BE2C (cell line): Measurements from ENCODE around the gene RNF19B.

ENCODE experiments used
- DNase-seq: peaks from one replicate; pipeline ENCODE4 v3.0.0-alpha.2; 2020
- H3K27me3 ChIP-seq: fragments of 250-450 bp; sonication (Bioruptor Pico); 2 replicates; pipeline ENCODE4 v1.5.1; 2020; ENCODE audit warnings: mild to moderate bottlenecking
- H3K36me3 ChIP-seq: fragments of 250-450 bp; sonication (Bioruptor Pico); 2 replicates; pipeline ENCODE4 v1.5.1; 2020; ENCODE audit warnings: mild to moderate bottlenecking
- H3K4me1 ChIP-seq: fragments of 250-450 bp; sonication (Bioruptor Pico); 2 replicates; pipeline ENCODE4 v1.5.1; 2020
- H3K4me3 ChIP-seq: 2 replicates; pipeline ENCODE4 v1.5.1; 2011; ENCODE audit warnings: low read depth, low read length
- H3K9me3 ChIP-seq: fragments of 250-450 bp; sonication (Bioruptor Pico); 2 replicates; pipeline ENCODE4 v1.5.1; 2020
- TF ChIP-seq, protein P1 (sequence below): IDR thresholded peaks from 2 replicates; pipeline ENCODE4 v1.5.1; 2012; ENCODE audit warnings: mild to moderate bottlenecking, low read depth, low read length

RNF19B gene

DNA sequence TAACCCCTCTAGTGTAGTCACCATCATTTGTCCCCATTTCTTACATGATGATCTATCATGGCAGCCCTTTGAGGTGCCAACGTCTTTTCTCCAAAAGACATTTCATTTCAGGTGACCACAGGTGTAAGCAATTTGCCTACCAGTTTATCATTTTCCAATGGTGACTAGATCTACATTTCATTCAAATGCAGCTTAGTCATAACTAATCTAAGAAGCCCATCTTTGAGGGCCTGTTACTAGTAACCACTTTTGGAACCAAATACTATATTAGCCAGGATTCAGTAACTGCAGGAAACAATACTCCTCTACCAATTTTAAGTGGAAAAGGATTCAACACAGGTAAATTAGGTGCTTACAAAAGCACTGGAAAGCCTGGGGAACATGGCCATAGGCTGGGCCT is 32.8 kb downstream of the RNF19B start:
- no peak overlapping the region for H3K4me3 ChIP-seq
- TF ChIP-seq, protein P1, sequence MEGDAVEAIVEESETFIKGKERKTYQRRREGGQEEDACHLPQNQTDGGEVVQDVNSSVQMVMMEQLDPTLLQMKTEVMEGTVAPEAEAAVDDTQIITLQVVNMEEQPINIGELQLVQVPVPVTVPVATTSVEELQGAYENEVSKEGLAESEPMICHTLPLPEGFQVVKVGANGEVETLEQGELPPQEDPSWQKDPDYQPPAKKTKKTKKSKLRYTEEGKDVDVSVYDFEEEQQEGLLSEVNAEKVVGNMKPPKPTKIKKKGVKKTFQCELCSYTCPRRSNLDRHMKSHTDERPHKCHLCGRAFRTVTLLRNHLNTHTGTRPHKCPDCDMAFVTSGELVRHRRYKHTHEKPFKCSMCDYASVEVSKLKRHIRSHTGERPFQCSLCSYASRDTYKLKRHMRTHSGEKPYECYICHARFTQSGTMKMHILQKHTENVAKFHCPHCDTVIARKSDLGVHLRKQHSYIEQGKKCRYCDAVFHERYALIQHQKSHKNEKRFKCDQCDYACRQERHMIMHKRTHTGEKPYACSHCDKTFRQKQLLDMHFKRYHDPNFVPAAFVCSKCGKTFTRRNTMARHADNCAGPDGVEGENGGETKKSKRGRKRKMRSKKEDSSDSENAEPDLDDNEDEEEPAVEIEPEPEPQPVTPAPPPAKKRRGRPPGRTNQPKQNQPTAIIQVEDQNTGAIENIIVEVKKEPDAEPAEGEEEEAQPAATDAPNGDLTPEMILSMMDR: no peak
- no peaks in the 10 kb centered on the region for H3K9me3 ChIP-seq
- no peaks in the 10 kb centered on the region for H3K36me3 ChIP-seq
- H3K4me1 ChIP-seq: no peaks in the 10 kb centered on the region
- no peaks in the 10 kb centered on the region for H3K27me3 ChIP-seq
- DNase-seq: no peak

DNA sequence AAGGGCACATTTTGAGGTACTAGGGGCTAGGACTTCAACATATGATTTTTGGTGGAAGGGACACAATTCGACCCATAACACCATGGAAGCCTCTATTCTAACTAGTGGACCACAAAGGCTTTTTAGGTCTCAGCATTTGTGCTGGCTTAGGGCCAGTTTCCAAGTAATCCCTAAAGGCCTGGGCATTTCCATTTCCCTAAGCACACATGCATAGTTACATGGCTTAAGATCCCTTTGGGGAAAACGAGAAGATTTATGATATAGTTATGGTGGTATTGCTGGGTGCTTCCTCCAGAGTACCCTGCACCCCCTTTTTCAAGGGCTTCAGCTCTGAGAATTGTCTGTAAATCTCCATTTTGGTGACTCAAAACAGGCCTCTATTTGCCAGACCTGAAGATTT is 35.2 kb downstream of the RNF19B start:
- TF ChIP-seq, protein P1: no peak
- no peak for DNase-seq
- Histone ChIP-seq H3K9me3 (no peaks in the 10 kb centered on the region), H3K36me3 (no peaks in the 10 kb centered on the region), H3K4me1 (no peaks in the 10 kb centered on the region), H3K4me3 (no peak overlapping the region), H3K27me3 (peaks cover 6% of the 10 kb centered on the region)

DNA sequence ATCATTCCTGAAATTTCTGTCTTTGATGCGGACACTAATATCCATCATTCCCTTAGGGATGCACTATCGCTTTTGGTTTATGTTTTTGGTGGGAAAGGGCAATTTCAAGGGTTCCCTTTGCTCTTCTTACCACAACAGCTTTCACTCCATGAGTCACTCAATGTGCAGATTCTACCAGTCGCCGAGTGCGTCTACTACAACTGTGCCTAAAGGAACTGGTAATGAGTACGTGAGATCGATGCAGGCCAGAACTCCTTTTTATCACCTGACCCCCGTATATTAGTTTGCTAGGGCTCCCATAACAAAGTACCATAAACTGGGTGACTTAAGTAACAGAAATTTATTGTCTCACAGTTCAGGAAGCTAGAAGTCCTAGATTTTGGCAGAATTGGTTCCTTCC is 35.9 kb downstream of the RNF19B start:
- H3K27me3 ChIP-seq: peaks cover 6% of the 10 kb centered on the region

DNA sequence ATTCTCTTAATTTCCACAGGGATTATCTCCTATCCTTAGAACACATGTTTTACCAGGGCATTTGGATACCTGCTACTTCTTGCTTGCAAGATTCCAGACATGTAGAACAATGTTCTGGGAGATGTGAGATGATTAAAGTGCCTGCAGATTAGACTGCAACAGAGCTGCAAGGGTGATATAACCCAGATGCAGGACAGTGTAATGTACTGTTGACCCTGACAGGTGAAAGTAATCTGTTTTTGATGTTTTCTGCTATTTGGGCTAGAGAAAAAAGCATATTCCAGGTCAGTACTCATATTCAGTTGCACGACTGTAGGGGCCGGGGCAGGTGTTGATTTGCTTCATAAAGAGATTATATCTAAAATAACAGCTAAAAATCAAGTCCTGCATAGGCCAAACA is 36.3 kb downstream of the RNF19B start:
- Histone ChIP-seq H3K27me3 (peaks cover 6% of the 10 kb centered on the region), H3K9me3 (no peaks in the 10 kb centered on the region), H3K4me3 (no peak overlapping the region), H3K4me1 (no peaks in the 10 kb centered on the region), H3K36me3 (no peaks in the 10 kb centered on the region)
- TF ChIP-seq, protein P1: no peak
- DNase-seq: no peak

More for the DNA sequence above, 35.9 kb downstream of the RNF19B start:
- Histone ChIP-seq H3K9me3 (no peaks in the 10 kb centered on the region), H3K36me3 (no peaks in the 10 kb centered on the region), H3K4me1 (no peaks in the 10 kb centered on the region), H3K4me3 (no peak overlapping the region)
- no peak for DNase-seq
- TF ChIP-seq, protein P1: no peak

DNA sequence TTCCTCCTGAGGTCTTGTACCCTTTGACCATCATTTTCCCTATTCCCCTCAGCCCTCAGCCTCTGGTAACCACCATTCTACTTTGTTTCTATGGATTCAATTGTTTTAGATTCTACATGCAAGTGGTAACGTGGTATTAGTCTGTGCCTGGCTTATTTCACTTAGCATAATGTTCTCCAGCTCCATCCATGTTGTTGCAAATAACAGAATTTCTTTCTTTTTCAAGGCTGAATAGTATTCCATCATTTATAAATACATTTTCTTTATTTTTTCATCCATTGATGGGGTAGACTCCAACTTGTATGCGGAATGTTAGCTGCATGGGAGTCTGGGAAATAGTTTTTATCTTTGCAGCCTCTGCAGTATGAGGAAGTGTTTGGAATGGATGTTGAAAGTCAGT is 37.2 kb downstream of the RNF19B start:
- no peaks in the 10 kb centered on the region for H3K9me3 ChIP-seq
- no peaks in the 10 kb centered on the region for H3K4me1 ChIP-seq
- peaks cover 6% of the 10 kb centered on the region for H3K27me3 ChIP-seq
- DNase-seq: no peak
- TF ChIP-seq, protein P1: no peak
- H3K36me3 ChIP-seq: no peaks in the 10 kb centered on the region
- H3K4me3 ChIP-seq: no peak overlapping the region

DNA sequence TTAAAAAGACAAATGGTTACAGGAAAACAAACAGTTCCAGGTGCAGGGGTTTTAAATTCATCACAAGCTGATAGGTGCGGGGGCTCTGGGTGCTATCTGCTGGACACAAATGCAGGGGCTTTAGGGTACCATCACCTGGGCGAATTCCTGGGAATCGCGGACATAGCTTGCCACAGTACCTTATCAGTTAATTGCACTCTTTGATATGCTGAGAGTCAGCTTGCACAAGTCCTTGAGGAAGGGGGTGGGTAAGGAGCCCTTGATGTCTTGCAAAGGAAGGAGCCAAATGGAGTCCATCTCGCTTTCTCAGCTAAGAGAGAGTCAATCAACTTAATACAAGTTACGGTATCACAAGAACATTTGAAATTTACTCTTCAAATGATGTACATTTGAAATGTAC is 38.0 kb downstream of the RNF19B start:
- Histone ChIP-seq H3K4me1 (no peaks in the 10 kb centered on the region), H3K9me3 (no peaks in the 10 kb centered on the region), H3K27me3 (peaks cover 6% of the 10 kb centered on the region), H3K36me3 (no peaks in the 10 kb centered on the region), H3K4me3 (no peak overlapping the region)
- no peak for DNase-seq
- TF ChIP-seq, protein P1: no peak
